GM23338 (cell line): Measurements from ENCODE around the gene PLOD2. TPM values are rescaled to one million over a fixed set of nuclear protein-coding genes. Genes with fewer than 3 reads are reported as not detected.

Source experiments
- ATAC-seq: fragments of 200-7000 bp; cut with Tn5 transposase; 3 replicates; pipeline ENCODE4 v1.9.1; 2020
- DNase-seq: peaks from one replicate; pipeline ENCODE4 v3.0.0-alpha.2; 2015; ENCODE audit warnings: low spot score
- H2AFZ ChIP-seq: fragments of 200-600 bp; sonication (generic); 2 replicates; pipeline ENCODE4 v1.8.0; 2016; ENCODE audit warnings: antibody characterized with exemption, mild to moderate bottlenecking, moderate library complexity
- H3F3A ChIP-seq: fragments of 200-600 bp; sonication (generic); replicated peaks from 2 replicates; pipeline ENCODE4 v1.8.0; 2017; ENCODE audit warnings: antibody characterized with exemption, mixed run types, low read depth
- H3K27ac ChIP-seq: fragments of 200-600 bp; sonication (generic); 2 replicates; pipeline ENCODE4 v1.6.1; 2016; ENCODE audit warnings: low read depth
- H3K27me3 ChIP-seq: fragments of 200-600 bp; sonication (generic); 2 replicates; pipeline ENCODE4 v1.8.0; 2016; ENCODE audit warnings: mild to moderate bottlenecking, mixed run types, moderate library complexity; ENCODE audit not compliant: insufficient read depth
- H3K36me3 ChIP-seq: fragments of 200-600 bp; sonication (generic); 2 replicates; pipeline ENCODE4 v1.8.0; 2016; ENCODE audit warnings: mild to moderate bottlenecking; ENCODE audit not compliant: insufficient read depth
- H3K4me1 ChIP-seq: fragments of 200-600 bp; sonication (generic); 2 replicates; pipeline ENCODE4 v1.8.0; 2016; ENCODE audit warnings: mild to moderate bottlenecking, moderate library complexity; ENCODE audit not compliant: insufficient read depth
- H3K4me2 ChIP-seq: fragments of 200-600 bp; sonication (generic); 2 replicates; pipeline ENCODE4 v1.7.1; 2017; ENCODE audit warnings: mixed run types
- H3K4me3 ChIP-seq: fragments of 200-600 bp; sonication (generic); 2 replicates; pipeline ENCODE4 v1.6.1; 2016; ENCODE audit warnings: mixed run types
- H3K79me2 ChIP-seq: fragments of 200-600 bp; sonication (generic); replicated peaks from 2 replicates; pipeline ENCODE4 v1.8.0; 2017; ENCODE audit warnings: mild to moderate bottlenecking; ENCODE audit not compliant: insufficient read depth
- H3K9me2 ChIP-seq: fragments of 200-600 bp; sonication (generic); 2 replicates; pipeline ENCODE4 v1.8.0; 2017; ENCODE audit not compliant: insufficient read depth
- H4K20me1 ChIP-seq: fragments of 200-600 bp; sonication (generic); replicated peaks from 2 replicates; pipeline ENCODE4 v1.8.0; 2017; ENCODE audit warnings: mild to moderate bottlenecking; ENCODE audit not compliant: insufficient read depth
- H3K27ac Mint-ChIP-seq: 2 replicates; pipeline ENCODE4 v1.8.0; 2020; ENCODE audit warnings: inconsistent platforms, mild to moderate bottlenecking, moderate library complexity, mixed read lengths
- H3K27me3 Mint-ChIP-seq: 3 replicates; pipeline ENCODE4 v1.8.0; 2022; ENCODE audit warnings: low read depth, mild to moderate bottlenecking, moderate library complexity, mixed read lengths, inconsistent platforms; ENCODE audit not compliant: insufficient read depth, poor library complexity
- H3K36me3 Mint-ChIP-seq: 3 replicates; pipeline ENCODE4 v1.8.0; 2021; ENCODE audit warnings: low read depth, mild to moderate bottlenecking, inconsistent platforms, moderate library complexity, mixed read lengths
- H3K4me1 Mint-ChIP-seq: 3 replicates; pipeline ENCODE4 v1.8.0; 2020; ENCODE audit warnings: mild to moderate bottlenecking, inconsistent platforms, mixed read lengths
- H3K4me3 Mint-ChIP-seq: 3 replicates; pipeline ENCODE4 v1.8.0; 2021; ENCODE audit warnings: moderate library complexity, mild to moderate bottlenecking, inconsistent platforms, mixed read lengths
- H3K9me3 Mint-ChIP-seq: 3 replicates; pipeline ENCODE4 v1.8.0; 2020; ENCODE audit warnings: moderate library complexity, mild to moderate bottlenecking, inconsistent platforms, mixed read lengths
- CREB1 ChIP-seq: fragments of 250-450 bp; sonication (Bioruptor Pico); IDR thresholded peaks from 2 replicates; pipeline ENCODE4 v1.5.0; 2020; ENCODE audit warnings: low read depth, mild to moderate bottlenecking, moderate library complexity
- EZH2 ChIP-seq: fragments of 200-600 bp; sonication (generic); IDR thresholded peaks from one replicate; pipeline ENCODE4 v1.8.0; 2017; ENCODE audit warnings: antibody characterized with exemption, mild to moderate bottlenecking, low read depth; ENCODE audit not compliant: unreplicated experiment
- EZH2phosphoT487 ChIP-seq: fragments of 200-600 bp; sonication (generic); IDR thresholded peaks from one replicate; pipeline ENCODE4 v1.8.1; 2018; ENCODE audit warnings: antibody characterized with exemption; ENCODE audit not compliant: unreplicated experiment
- REST ChIP-seq: IDR thresholded peaks from one replicate; pipeline ENCODE4 v1.6.1; 2018; ENCODE audit warnings: antibody characterized with exemption; ENCODE audit not compliant: unreplicated experiment
- ZNF114 ChIP-seq: fragments of 250-450 bp; sonication (Bioruptor Pico); IDR thresholded peaks from 2 replicates; pipeline ENCODE4 v1.5.0; 2020; ENCODE audit warnings: mild to moderate bottlenecking, moderate library complexity
- ZNF331 ChIP-seq: fragments of 250-450 bp; sonication (Bioruptor Pico); IDR thresholded peaks from 2 replicates; pipeline ENCODE4 v1.5.0; 2020; ENCODE audit warnings: low read depth, mild to moderate bottlenecking, moderate library complexity
- polyA plus RNA-seq: library from polyadenylated mRNA; unstranded; fragments of >200 nt; fragmentation: Nextera tagmentation; extraction: Ambion mirVana; gene quantifications from 2 replicates; pipeline ENCODE4 v1.2.1, GENCODE V29; 2016
- total RNA-seq: library from RNA; depleted of rRNA; stranded (reverse); fragments of >200 nt; shearing (Covaris generic); gene quantifications from 2 replicates; pipeline ENCODE4 v1.2.3, GENCODE V29; 2014
- TF ChIP-seq, protein P1 (sequence below): fragments of 250-450 bp; sonication (Bioruptor Pico); IDR thresholded peaks from 2 replicates; pipeline ENCODE4 v1.5.0; 2020; ENCODE audit warnings: mild to moderate bottlenecking, moderate library complexity
- TF ChIP-seq, protein P2 (sequence below), 2 experiments: fragments of 200-600 bp in 1 of 2; sonication (generic) in 1 of 2; conservative IDR thresholded peaks; 2 replicates each; pipeline versions ENCODE4 v1.5.1 to v1.6.1; 2016 to 2017; ENCODE audit warnings: antibody characterized with exemption in 2 of 2, low read depth in 2 of 2, mild to moderate bottlenecking in 2 of 2, moderate library complexity in 1 of 2
- TF ChIP-seq, protein P3 (sequence below): IDR thresholded peaks from 2 replicates; pipeline ENCODE4 v1.6.1; 2016; ENCODE audit warnings: antibody characterized with exemption

Gene PLOD2
- total and polyA plus RNA-seq, 2 experiments from 2014 or later: 26.7 to 30.5 TPM

GRCh38 chr3:146180376-146180775, 19.4 kb upstream of the PLOD2 start:
- no peak overlapping the region for H3K4me2 ChIP-seq
- no peak for DNase-seq
- H3K27me3 Mint-ChIP-seq: peaks cover 2% of the 10 kb centered on the region
- peaks cover 4% of the 10 kb centered on the region; the same call in 1 of the 3 replicates for H3K4me1 Mint-ChIP-seq
- H3K4me3 Mint-ChIP-seq: no peak overlapping the region
- H3K36me3 Mint-ChIP-seq: no peaks in the 10 kb centered on the region; the same call in 2 of the 3 replicates
- H2AFZ ChIP-seq: 0 out of 2 replicates have a peak overlapping the region, but pooled peaks have one; percentile 12
- TF ChIP-seq CREB1 (CRISPR knock-in tag) (no peak), EZH2 (no peak), ZNF114 (CRISPR knock-in tag) (no peak), EZH2phosphoT487 (no peak), REST (no peak), ZNF331 (CRISPR knock-in tag) (no peak)
- TF ChIP-seq, protein P1, sequence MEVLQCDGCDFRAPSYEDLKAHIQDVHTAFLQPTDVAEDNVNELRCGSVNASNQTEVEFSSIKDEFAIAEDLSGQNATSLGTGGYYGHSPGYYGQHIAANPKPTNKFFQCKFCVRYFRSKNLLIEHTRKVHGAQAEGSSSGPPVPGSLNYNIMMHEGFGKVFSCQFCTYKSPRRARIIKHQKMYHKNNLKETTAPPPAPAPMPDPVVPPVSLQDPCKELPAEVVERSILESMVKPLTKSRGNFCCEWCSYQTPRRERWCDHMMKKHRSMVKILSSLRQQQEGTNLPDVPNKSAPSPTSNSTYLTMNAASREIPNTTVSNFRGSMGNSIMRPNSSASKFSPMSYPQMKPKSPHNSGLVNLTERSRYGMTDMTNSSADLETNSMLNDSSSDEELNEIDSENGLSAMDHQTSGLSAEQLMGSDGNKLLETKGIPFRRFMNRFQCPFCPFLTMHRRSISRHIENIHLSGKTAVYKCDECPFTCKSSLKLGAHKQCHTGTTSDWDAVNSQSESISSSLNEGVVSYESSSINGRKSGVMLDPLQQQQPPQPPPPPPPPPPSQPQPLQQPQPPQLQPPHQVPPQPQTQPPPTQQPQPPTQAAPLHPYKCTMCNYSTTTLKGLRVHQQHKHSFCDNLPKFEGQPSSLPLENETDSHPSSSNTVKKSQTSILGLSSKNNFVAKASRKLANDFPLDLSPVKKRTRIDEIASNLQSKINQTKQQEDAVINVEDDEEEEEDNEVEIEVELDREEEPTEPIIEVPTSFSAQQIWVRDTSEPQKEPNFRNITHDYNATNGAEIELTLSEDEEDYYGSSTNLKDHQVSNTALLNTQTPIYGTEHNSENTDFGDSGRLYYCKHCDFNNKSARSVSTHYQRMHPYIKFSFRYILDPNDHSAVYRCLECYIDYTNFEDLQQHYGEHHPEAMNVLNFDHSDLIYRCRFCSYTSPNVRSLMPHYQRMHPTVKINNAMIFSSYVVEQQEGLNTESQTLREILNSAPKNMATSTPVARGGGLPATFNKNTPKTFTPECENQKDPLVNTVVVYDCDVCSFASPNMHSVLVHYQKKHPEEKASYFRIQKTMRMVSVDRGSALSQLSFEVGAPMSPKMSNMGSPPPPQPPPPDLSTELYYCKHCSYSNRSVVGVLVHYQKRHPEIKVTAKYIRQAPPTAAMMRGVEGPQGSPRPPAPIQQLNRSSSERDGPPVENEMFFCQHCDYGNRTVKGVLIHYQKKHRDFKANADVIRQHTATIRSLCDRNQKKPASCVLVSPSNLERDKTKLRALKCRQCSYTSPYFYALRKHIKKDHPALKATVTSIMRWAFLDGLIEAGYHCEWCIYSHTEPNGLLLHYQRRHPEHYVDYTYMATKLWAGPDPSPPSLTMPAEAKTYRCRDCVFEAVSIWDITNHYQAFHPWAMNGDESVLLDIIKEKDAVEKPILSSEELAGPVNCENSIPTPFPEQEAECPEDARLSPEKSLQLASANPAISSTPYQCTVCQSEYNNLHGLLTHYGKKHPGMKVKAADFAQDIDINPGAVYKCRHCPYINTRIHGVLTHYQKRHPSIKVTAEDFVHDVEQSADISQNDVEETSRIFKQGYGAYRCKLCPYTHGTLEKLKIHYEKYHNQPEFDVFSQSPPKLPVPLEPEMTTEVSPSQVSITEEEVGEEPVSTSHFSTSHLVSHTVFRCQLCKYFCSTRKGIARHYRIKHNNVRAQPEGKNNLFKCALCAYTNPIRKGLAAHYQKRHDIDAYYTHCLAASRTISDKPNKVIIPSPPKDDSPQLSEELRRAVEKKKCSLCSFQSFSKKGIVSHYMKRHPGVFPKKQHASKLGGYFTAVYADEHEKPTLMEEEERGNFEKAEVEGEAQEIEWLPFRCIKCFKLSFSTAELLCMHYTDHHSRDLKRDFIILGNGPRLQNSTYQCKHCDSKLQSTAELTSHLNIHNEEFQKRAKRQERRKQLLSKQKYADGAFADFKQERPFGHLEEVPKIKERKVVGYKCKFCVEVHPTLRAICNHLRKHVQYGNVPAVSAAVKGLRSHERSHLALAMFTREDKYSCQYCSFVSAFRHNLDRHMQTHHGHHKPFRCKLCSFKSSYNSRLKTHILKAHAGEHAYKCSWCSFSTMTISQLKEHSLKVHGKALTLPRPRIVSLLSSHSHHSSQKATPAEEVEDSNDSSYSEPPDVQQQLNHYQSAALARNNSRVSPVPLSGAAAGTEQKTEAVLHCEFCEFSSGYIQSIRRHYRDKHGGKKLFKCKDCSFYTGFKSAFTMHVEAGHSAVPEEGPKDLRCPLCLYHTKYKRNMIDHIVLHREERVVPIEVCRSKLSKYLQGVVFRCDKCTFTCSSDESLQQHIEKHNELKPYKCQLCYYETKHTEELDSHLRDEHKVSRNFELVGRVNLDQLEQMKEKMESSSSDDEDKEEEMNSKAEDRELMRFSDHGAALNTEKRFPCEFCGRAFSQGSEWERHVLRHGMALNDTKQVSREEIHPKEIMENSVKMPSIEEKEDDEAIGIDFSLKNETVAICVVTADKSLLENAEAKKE (CRISPR knock-in tag): no peak
- TF ChIP-seq, protein P2, sequence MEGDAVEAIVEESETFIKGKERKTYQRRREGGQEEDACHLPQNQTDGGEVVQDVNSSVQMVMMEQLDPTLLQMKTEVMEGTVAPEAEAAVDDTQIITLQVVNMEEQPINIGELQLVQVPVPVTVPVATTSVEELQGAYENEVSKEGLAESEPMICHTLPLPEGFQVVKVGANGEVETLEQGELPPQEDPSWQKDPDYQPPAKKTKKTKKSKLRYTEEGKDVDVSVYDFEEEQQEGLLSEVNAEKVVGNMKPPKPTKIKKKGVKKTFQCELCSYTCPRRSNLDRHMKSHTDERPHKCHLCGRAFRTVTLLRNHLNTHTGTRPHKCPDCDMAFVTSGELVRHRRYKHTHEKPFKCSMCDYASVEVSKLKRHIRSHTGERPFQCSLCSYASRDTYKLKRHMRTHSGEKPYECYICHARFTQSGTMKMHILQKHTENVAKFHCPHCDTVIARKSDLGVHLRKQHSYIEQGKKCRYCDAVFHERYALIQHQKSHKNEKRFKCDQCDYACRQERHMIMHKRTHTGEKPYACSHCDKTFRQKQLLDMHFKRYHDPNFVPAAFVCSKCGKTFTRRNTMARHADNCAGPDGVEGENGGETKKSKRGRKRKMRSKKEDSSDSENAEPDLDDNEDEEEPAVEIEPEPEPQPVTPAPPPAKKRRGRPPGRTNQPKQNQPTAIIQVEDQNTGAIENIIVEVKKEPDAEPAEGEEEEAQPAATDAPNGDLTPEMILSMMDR (conservative IDR thresholded peaks at IDR 0.05; ENCODE audit: low read depth in 2 of 2): no peak
- TF ChIP-seq, protein P3, sequence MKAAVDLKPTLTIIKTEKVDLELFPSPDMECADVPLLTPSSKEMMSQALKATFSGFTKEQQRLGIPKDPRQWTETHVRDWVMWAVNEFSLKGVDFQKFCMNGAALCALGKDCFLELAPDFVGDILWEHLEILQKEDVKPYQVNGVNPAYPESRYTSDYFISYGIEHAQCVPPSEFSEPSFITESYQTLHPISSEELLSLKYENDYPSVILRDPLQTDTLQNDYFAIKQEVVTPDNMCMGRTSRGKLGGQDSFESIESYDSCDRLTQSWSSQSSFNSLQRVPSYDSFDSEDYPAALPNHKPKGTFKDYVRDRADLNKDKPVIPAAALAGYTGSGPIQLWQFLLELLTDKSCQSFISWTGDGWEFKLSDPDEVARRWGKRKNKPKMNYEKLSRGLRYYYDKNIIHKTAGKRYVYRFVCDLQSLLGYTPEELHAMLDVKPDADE: no peak
- H3K9me3 Mint-ChIP-seq: no peaks in the 10 kb centered on the region
- no peaks in the 10 kb centered on the region for H3F3A ChIP-seq
- H3K4me1 ChIP-seq: no peaks in the 10 kb centered on the region
- no peak overlapping the region for H3K27ac Mint-ChIP-seq
- no peaks in the 10 kb centered on the region for H3K9me2 ChIP-seq
- H3K4me3 ChIP-seq: no peak overlapping the region
- H4K20me1 ChIP-seq: no peaks in the 10 kb centered on the region
- H3K27me3 ChIP-seq: no peaks in the 10 kb centered on the region
- H3K27ac ChIP-seq: no peak overlapping the region
- ATAC-seq: no peak
- no peaks in the 10 kb centered on the region for H3K79me2 ChIP-seq
- H3K36me3 ChIP-seq: no peaks in the 10 kb centered on the region
